ENCODE data around the gene NUP35.
A peak's percentile ranks its signal among the peaks of the same experiment; 100 is the strongest.

- TF ChIP-seq CTCF (conservative IDR thresholded peaks at IDR 0.05; ENCODE audit: low read length) (0 out of 2 replicates have a peak, but pooled peaks have one; percentile 12), EZH2phosphoT487 (IDR thresholded peaks at IDR 0.05; ENCODE audit: borderline replicate concordance, low read depth, low read length) (no peak)
These were observed 45.0 kb upstream of the NUP35 start for GRCh38 chr2:183079139-183079775.
